Adipocyte (in vitro differentiated cells): ENCODE results near the gene IRF9.
A peak's percentile ranks its signal among the peaks of the same experiment; 100 is the strongest.

ENCODE experiments used
- DNase-seq: peaks from one replicate; pipeline ENCODE4 v3.0.0-alpha.2; 2015; ENCODE audit warnings: low read depth
- H3K27me3 ChIP-seq: replicated peaks from 2 replicates; pipeline ENCODE4 v1.7.0; 2013; ENCODE audit warnings: mild to moderate bottlenecking, low read length, moderate library complexity; ENCODE audit not compliant: control insufficient read depth, insufficient read depth
- H3K36me3 ChIP-seq: 2 replicates; pipeline ENCODE4 v1.7.0; 2013; ENCODE audit warnings: low read length, mild to moderate bottlenecking, moderate library complexity; ENCODE audit not compliant: control insufficient read depth, insufficient read depth, severe bottlenecking
- H3K4me1 ChIP-seq: 2 replicates; pipeline ENCODE4 v1.7.0; 2013; ENCODE audit warnings: mild to moderate bottlenecking, low read length, moderate library complexity; ENCODE audit not compliant: control insufficient read depth, insufficient read depth
- H3K4me3 ChIP-seq: 2 replicates; pipeline ENCODE4 v1.7.0; 2013; ENCODE audit warnings: mild to moderate bottlenecking, low read length, moderate library complexity
- H3K9ac ChIP-seq: 2 replicates; pipeline ENCODE4 v1.7.0; 2013; ENCODE audit warnings: mild to moderate bottlenecking, low read length, moderate library complexity
- H3K9me3 ChIP-seq: 2 replicates; pipeline ENCODE4 v1.7.0; 2013; ENCODE audit warnings: mild to moderate bottlenecking, low read length, moderate library complexity; ENCODE audit not compliant: control insufficient read depth

The IRF9 gene

DNA sequence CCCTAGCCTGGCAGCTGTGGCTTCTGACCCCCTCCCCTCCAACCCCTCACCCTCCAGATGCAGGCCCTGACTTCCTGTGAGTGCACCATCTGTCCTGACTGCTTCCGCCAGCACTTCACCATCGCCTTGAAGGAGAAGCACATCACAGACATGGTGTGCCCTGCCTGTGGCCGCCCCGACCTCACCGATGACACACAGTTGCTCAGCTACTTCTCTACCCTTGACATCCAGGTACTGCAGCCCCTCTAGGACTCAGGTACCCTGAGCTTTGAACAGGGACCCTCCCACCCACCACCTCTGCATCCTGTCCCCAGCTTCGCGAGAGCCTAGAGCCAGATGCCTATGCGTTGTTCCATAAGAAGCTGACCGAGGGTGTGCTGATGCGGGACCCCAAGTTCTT, 6.0 kb upstream of the IRF9 start:
- H3K9me3 ChIP-seq, result no peaks in the 10 kb centered on the region
- no peak overlapping the region for H3K9ac ChIP-seq
- peaks cover 77% of the 10 kb centered on the region for H3K36me3 ChIP-seq
- no peak for DNase-seq
- no peak overlapping the region for H3K4me3 ChIP-seq
- H3K4me1 ChIP-seq, result no peaks in the 10 kb centered on the region
- H3K27me3 ChIP-seq, result no peaks in the 10 kb centered on the region

DNA sequence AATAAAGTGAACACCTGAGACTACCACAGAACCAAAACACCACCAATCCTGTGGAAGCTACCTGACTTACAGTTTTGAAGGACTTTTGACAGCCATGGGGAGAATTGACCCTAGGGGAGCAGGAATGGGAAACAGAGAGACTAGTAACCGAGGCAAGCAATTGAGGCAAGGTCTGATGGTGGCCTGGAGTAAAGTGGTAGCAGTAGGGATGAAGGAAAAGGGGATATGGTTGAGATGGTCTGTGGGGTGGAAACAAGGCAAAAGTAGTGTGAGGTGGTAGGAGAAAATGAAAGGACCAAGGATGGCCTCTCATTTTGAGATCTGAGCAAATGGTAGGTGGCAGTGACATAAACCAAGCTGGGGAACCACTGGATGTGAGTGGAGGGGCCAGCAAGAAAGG, 4.2 kb upstream of the IRF9 start:
- H3K4me3 ChIP-seq, result no peak overlapping the region
- no peak overlapping the region for H3K9ac ChIP-seq
- DNase-seq, result no peak
- peaks cover 7% of the 10 kb centered on the region for H3K4me1 ChIP-seq
- no peaks in the 10 kb centered on the region for H3K9me3 ChIP-seq
- peaks cover 67% of the 10 kb centered on the region for H3K36me3 ChIP-seq
- no peaks in the 10 kb centered on the region for H3K27me3 ChIP-seq

DNA sequence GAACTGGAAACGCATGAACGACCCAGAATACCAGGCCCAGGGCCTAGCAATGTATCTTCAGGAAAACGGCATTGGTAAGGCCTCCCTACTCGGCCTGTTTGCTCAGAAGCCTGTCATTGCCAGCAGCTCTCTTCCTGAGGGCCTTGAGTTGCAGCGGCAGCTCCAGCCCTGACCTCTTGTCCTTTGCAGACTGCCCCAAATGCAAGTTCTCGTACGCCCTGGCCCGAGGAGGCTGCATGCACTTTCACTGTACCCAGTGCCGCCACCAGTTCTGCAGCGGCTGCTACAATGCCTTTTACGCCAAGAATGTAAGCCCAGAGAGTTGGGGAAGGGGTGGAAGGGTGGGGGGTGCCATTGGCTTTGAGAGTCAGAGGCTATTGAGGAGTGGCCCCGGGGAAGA, 3.7 kb upstream of the IRF9 start:
- Histone ChIP-seq H3K36me3 (peaks cover 62% of the 10 kb centered on the region), H3K4me3 (no peak overlapping the region), H3K27me3 (no peaks in the 10 kb centered on the region), H3K9ac (no peak overlapping the region), H3K4me1 (peaks cover 12% of the 10 kb centered on the region), H3K9me3 (no peaks in the 10 kb centered on the region)
- DNase-seq, result no peak

- no peak overlapping the region for H3K9ac ChIP-seq
- no peak for DNase-seq
- peaks cover 71% of the 10 kb centered on the region for H3K36me3 ChIP-seq
- H3K27me3 ChIP-seq, result no peaks in the 10 kb centered on the region
- H3K4me1 ChIP-seq, result peaks cover 13% of the 10 kb centered on the region
- no peaks in the 10 kb centered on the region for H3K9me3 ChIP-seq
- no peak overlapping the region for H3K4me3 ChIP-seq
Observed at GRCh38 chr14:24159777-24160498, 1.1 kb upstream of the IRF9 start.

GRCh38 chr14:24160499-24160849, 591 bp upstream of the IRF9 start:
- H3K27me3 ChIP-seq, result no peaks in the 10 kb centered on the region
- H3K4me1 ChIP-seq, result peaks cover 13% of the 10 kb centered on the region
- no peaks in the 10 kb centered on the region for H3K9me3 ChIP-seq
- DNase-seq, result no peak
- peaks cover 71% of the 10 kb centered on the region for H3K36me3 ChIP-seq
- H3K4me3 ChIP-seq, result no peak overlapping the region
- H3K9ac ChIP-seq, result no peak overlapping the region

DNA sequence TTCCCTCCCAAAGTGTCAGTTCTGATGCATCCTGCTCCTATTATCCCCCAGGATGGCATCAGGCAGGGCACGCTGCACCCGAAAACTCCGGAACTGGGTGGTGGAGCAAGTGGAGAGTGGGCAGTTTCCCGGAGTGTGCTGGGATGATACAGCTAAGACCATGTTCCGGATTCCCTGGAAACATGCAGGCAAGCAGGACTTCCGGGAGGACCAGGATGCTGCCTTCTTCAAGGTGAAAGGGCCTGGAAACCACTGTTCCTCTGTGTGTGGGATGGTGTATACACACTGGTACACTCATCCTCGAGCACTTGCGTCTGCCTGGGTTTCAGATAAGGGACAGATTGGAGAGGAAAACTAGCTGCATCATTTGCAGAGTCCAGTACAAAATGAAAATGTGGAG, 1.0 kb downstream of the IRF9 start:
- H3K36me3 ChIP-seq, result peaks cover 71% of the 10 kb centered on the region
- no peak for DNase-seq
- no peaks in the 10 kb centered on the region for H3K27me3 ChIP-seq
- peaks cover 13% of the 10 kb centered on the region for H3K4me1 ChIP-seq
- H3K9me3 ChIP-seq, result no peaks in the 10 kb centered on the region
- peak overlapping the region; percentile 96 for H3K9ac ChIP-seq
- peak overlapping the region; percentile 92 for H3K4me3 ChIP-seq

DNA sequence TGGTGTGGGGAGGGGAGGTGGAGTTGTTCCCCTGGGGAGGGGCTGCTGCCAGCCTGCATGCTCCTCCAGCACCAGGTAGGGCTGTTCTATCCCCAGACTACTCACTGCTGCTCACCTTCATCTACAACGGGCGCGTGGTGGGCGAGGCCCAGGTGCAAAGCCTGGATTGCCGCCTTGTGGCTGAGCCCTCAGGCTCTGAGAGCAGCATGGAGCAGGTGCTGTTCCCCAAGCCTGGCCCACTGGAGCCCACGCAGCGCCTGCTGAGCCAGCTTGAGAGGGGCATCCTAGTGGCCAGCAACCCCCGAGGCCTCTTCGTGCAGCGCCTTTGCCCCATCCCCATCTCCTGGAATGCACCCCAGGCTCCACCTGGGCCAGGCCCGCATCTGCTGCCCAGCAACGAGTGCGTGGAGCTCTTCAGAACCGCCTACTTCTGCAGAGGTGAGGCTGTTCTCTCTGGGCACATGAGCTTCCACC, 3.5 kb downstream of the IRF9 start:
- DNase-seq, result no peak
- no peaks in the 10 kb centered on the region for H3K9me3 ChIP-seq
- H3K9ac ChIP-seq, result no peak overlapping the region
- H3K4me3 ChIP-seq, result no peak overlapping the region
- no peaks in the 10 kb centered on the region for H3K27me3 ChIP-seq
- peaks cover 13% of the 10 kb centered on the region for H3K4me1 ChIP-seq
- peaks cover 60% of the 10 kb centered on the region for H3K36me3 ChIP-seq

- H3K27me3 ChIP-seq, result no peaks in the 10 kb centered on the region
- H3K36me3 ChIP-seq, result peaks cover 48% of the 10 kb centered on the region
- H3K4me1 ChIP-seq, result peaks cover 13% of the 10 kb centered on the region
- H3K4me3 ChIP-seq, result no peak overlapping the region
- no peaks in the 10 kb centered on the region for H3K9me3 ChIP-seq
- no peak overlapping the region for H3K9ac ChIP-seq
- no peak for DNase-seq
Observed at GRCh38 chr14:24165785-24166184, 4.7 kb downstream of the IRF9 start.

DNA sequence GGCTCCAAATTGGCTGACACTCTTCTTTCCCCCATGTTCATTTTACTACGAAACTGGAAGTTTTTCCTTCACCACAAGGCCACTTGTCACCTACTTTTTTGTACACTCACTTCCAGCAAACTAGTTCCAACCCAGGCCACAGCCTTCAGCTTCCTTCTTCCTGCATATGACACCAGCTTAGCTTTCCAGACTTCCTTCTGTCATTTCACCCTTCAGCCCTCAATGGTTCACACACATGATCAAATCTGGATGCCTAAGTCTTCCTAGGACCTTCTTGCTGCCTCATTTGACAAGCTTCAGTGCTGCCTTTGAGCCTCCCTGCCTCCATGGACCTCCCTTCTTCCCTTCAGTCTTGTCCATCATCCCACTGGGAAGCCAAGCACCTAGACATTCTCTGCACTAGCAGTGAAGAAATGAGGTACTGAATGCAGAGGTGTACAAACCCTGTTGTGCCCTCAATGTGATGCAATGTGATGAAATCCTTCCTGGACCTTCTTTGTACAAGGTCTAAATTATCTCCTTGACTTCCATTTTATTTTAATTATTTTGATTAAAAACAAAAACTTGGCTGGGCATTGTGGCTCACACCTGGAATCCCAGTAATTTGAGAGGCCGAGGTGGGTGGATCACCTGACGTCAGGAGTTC, 6.5 kb downstream of the IRF9 start:
- Histone ChIP-seq H3K9me3 (no peaks in the 10 kb centered on the region), H3K36me3 (peaks cover 48% of the 10 kb centered on the region), H3K4me1 (no peaks in the 10 kb centered on the region), H3K9ac (no peak overlapping the region), H3K27me3 (no peaks in the 10 kb centered on the region), H3K4me3 (no peak overlapping the region)
- no peak for DNase-seq

GRCh38 chr14:24171422-24172260, 10.6 kb downstream of the IRF9 start, which contains the start of gene REC8:
REC8 (plus strand) TSS chr14:24172080; CDS start chr14:24172553, 473 bp downstream.
- no peaks in the 10 kb centered on the region for H3K4me1 ChIP-seq
- H3K27me3 ChIP-seq, result no peaks in the 10 kb centered on the region
- no peaks in the 10 kb centered on the region for H3K9me3 ChIP-seq
- no peak for DNase-seq
- H3K4me3 ChIP-seq, result no peak within 1 kb of the TSS
- H3K9ac ChIP-seq, result no peak within 1 kb of the TSS
- H3K36me3 ChIP-seq, result peaks cover 16% of the 10 kb centered on the region

DNA sequence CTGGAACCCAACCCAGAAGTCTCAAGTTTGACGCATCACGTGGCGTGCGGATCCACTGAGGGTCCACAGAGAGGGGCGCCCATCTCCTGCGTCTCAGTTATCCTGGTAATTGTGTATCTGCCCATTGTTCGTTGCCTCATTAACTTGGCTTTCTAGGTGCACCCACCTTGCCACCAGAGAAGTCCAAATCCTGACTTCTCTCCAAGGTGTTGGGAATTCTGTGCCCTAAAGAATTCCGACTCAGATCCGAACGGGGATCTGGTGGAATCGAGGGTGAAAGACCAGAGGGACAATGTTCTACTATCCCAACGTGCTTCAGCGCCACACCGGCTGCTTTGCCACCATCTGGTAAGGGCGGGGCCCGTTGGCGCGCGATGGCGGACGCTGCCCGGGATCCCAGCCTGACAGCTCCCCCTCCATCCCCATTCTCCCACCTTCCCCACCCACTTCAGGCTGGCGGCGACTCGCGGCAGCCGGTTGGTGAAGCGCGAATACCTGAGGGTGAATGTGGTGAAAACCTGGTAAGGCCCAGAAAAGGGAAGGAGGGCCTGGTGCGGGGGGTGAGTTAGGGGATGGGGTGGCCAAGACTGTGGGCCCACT, 11.3 kb downstream of the IRF9 start:
- Histone ChIP-seq H3K4me3 (no peak overlapping the region), H3K27me3 (no peaks in the 10 kb centered on the region), H3K4me1 (no peaks in the 10 kb centered on the region), H3K9ac (no peak overlapping the region), H3K36me3 (peaks cover 19% of the 10 kb centered on the region), H3K9me3 (no peaks in the 10 kb centered on the region)
- no peak for DNase-seq
